KG1 (cell line): Measurements from ENCODE around the gene DGKB.

Experiments used
- DNase-seq: peaks from one replicate; lab custom pipeline; 2025; lab: John Stamatoyannopoulos, UW

Gene DGKB

GRCh38 chr7:14821757-14822480 lies 80.6 kb downstream of the DGKB start:
- DNase-seq = no peak

- no peak for DNase-seq
Measured at GRCh38 chr7:14818871-14819270, 83.7 kb downstream of the DGKB start.

GRCh38 chr7:14817829-14818614 lies 84.5 kb downstream of the DGKB start:
- DNase-seq = no peak

GRCh38 chr7:14807507-14807906 lies 95.0 kb downstream of the DGKB start:
- no peak for DNase-seq

GRCh38 chr7:14806891-14807290 lies 95.7 kb downstream of the DGKB start:
- no peak for DNase-seq

GRCh38 chr7:14805105-14805719 lies 97.3 kb downstream of the DGKB start:
- DNase-seq = no peak

- no peak for DNase-seq
Measured at GRCh38 chr7:14800664-14801063, 101.9 kb downstream of the DGKB start.

- no peak for DNase-seq
Measured at GRCh38 chr7:14793151-14793550, 109.4 kb downstream of the DGKB start.

- no peak for DNase-seq
Measured at GRCh38 chr7:14787551-14787950, 115.0 kb downstream of the DGKB start.

- DNase-seq = no peak
Measured at GRCh38 chr7:14786314-14786895, 116.1 kb downstream of the DGKB start.

GRCh38 chr7:14777806-14778205 lies 124.7 kb downstream of the DGKB start:
- DNase-seq = no peak

- no peak for DNase-seq
Measured at GRCh38 chr7:14776266-14776665, 126.3 kb downstream of the DGKB start.

- no peak for DNase-seq
Measured at GRCh38 chr7:14773729-14774271, 128.8 kb downstream of the DGKB start.

GRCh38 chr7:14770614-14771013 lies 131.9 kb downstream of the DGKB start:
- no peak for DNase-seq

GRCh38 chr7:14769261-14769660 lies 133.3 kb downstream of the DGKB start:
- no peak for DNase-seq

GRCh38 chr7:14767716-14768425 lies 134.7 kb downstream of the DGKB start:
- no peak for DNase-seq

GRCh38 chr7:14766747-14767146 lies 135.8 kb downstream of the DGKB start:
- no peak for DNase-seq

GRCh38 chr7:14765731-14766130 lies 136.8 kb downstream of the DGKB start:
- DNase-seq = no peak

- no peak for DNase-seq
Measured at GRCh38 chr7:14762561-14762960, 140.0 kb downstream of the DGKB start.

- no peak for DNase-seq
Measured at GRCh38 chr7:14761510-14762296, 140.8 kb downstream of the DGKB start.
